Measurements from ENCODE around the gene SLC44A3. TPM values are rescaled to one million over a fixed set of nuclear protein-coding genes. Genes with fewer than 3 reads are reported as not detected.

SLC44A3 gene
- total and polyA plus RNA-seq, 2 of the 4 experiments (the other 2 are of a cell fraction), result 0.31 to 0.54 TPM

DNA sequence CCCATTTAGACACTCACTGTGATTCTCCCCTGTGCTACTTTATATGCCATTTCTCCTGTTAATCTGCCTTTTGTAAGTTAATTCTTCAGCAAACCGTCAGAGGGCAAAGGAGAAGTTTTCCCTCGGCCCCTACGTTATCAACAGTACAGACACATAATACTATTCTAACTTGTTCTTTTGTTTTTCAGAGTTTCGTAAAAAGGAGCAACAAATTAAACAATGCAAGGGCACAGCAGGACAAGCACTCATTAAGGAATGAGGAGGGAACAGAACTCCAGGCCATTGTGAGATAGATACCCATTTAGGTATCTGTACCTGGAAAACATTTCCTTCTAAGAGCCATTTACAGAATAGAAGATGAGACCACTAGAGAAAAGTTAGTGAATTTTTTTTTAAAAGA is 74.5 kb downstream of the SLC44A3 start:
- no peaks in the 10 kb centered on the region for H3K27me3 ChIP-seq (ENCODE audit: control insufficient read depth, insufficient read depth, low read length)
- H3K9me1 ChIP-seq (ENCODE audit: insufficient read depth, low read length), result peaks cover 10% of the 10 kb centered on the region
- dilution Hi-C loops (cut with HindIII; ENCODE audit: low sequenced_read_pairs, unreplicated experiment), result no loop called here
- H3K14ac ChIP-seq (replicated peaks; ENCODE audit: low read depth, low read length), result no peak overlapping the region
- H3K36me3 ChIP-seq (ENCODE audit: control insufficient read depth, insufficient read depth, low read length), result peaks cover 31% of the 10 kb centered on the region
- peaks cover 9% of the 10 kb centered on the region for H3K4me1 ChIP-seq (ENCODE audit: control insufficient read depth, insufficient read depth, low read length)
- H4K20me1 ChIP-seq (ENCODE audit: insufficient read depth, low read length), result peaks cover 9% of the 10 kb centered on the region
- WGBS, 2 experiments (ENCODE audit: extremely low coverage in 2 of 2, insufficient read length in 1 of 2), result 80% methylated on average over 1 of the region's 4 CpGs; no CpG with 5 or more reads in 1 of the 2 experiments
- peaks cover 25 to 46% of the 10 kb centered on the region in 2 experiments for H3K79me1 ChIP-seq (ENCODE audit: low read depth in 1 of 2, low read length in 2 of 2)
- H4K8ac ChIP-seq (ENCODE audit: low read depth in 2 of 2, low read length in 2 of 2), result no peak overlapping the region
- H3K9me3 ChIP-seq (ENCODE audit: control insufficient read depth, insufficient read depth, low read length), result no peaks in the 10 kb centered on the region
- no peak overlapping the region for H2AK9ac ChIP-seq (replicated peaks; ENCODE audit: low read depth, low read length, poor library complexity)
- TF ChIP-seq MAZ (IDR thresholded peaks at IDR 0.05; ENCODE audit: borderline replicate concordance, low read depth, low read length), result no peak
- no peak for TF ChIP-seq CHD1 (IDR thresholded peaks at IDR 0.05; ENCODE audit: low read depth, low read length)
- no peak for TF ChIP-seq FOS (IDR thresholded peaks at IDR 0.05; ENCODE audit: low read depth, low read length)
- H2BK15ac ChIP-seq (ENCODE audit: low read depth, low read length), result no peak overlapping the region
- H3K23ac ChIP-seq (ENCODE audit: low read depth, low read length), result no peak overlapping the region
- H3K4ac ChIP-seq (ENCODE audit: low read depth, low read length), result no peak overlapping the region
- ChIA-PET POLR2A (ENCODE audit: unreplicated experiment) (no interaction called here), CTCF (no interaction called here)
- H3K18ac ChIP-seq (ENCODE audit: low read depth, low read length), result no peak overlapping the region
- in situ Hi-C loops (cut with MboI; ENCODE audit: low sequenced_read_pairs), result no loop called here
- H3K4me2 ChIP-seq (ENCODE audit: low read depth, low read length), result no peak overlapping the region
- H3K56ac ChIP-seq (ENCODE audit: extremely low read depth, insufficient read depth, low read length), result no peak overlapping the region
- H4K91ac ChIP-seq (ENCODE audit: insufficient read depth, low read depth, low read length), result no peak overlapping the region
- intact Hi-C loops (cut with micrococcal nuclease), result loop anchor here (5.0 kb wide), 1 partner anchor 42 kb away; no protein-coding TSS in a partner anchor
- no peak overlapping the region for H4K5ac ChIP-seq (ENCODE audit: low read depth, low read length)
- H2AFZ ChIP-seq (replicated peaks; ENCODE audit: low read length, poor library complexity), result no peak overlapping the region
- ATAC-seq (ENCODE audit: low read depth) (no peak), DNase-seq (no peak)
- H3K4me3 ChIP-seq (ENCODE audit: insufficient read depth, low read depth, low read length), result no peak overlapping the region
- no peak overlapping the region for H2BK120ac ChIP-seq (ENCODE audit: low read depth, low read length)
- no peak overlapping the region for H2AK5ac ChIP-seq (ENCODE audit: low read depth, low read length)
- no peak overlapping the region for H2BK20ac ChIP-seq (ENCODE audit: low read depth, low read length)
- no peak overlapping the region for H2BK5ac ChIP-seq (ENCODE audit: low read depth, low read length, poor library complexity, severe bottlenecking)
- BruUV-seq (replicated peaks), result no TSS peak
- H3K9ac ChIP-seq (ENCODE audit: low read depth, low read length), result no peak overlapping the region
- no peak overlapping the region for H3K27ac ChIP-seq (ENCODE audit: insufficient read depth, low read length)

All from IMR-90 (cell line).